Measurements from ENCODE around the gene TAAR6.

GRCh38 chr6:132544826-132545225 is 25.3 kb upstream of the TAAR6 start:
- TF ChIP-seq CTCF (conservative IDR thresholded peaks at IDR 0.05 in 1 of 2, IDR thresholded peaks at IDR 0.05 in 1 of 2; ENCODE audit: low read depth in 1 of 2, low read length in 2 of 2) (no peak), EZH2 (IDR thresholded peaks at IDR 0.05; ENCODE audit: low read length, missing control alignments) (no peak)

Measured in fibroblast of lung (primary cell).